AG04449 (cell line): ENCODE measurements around the gene EML1.

Experiments
- CTCF ChIA-PET: fragments of 350-600 bp; formaldehyde crosslinking; extraction: SDS; loops from one replicate; lab custom pipeline; 2021; ENCODE audit warnings: antibody characterized with exemption; lab: Yijun Ruan, JAX
- POLR2A ChIA-PET: fragments of 400-600, 350-600 bp; formaldehyde crosslinking; extraction: SDS; loops from one replicate; lab custom pipeline; 2020; ENCODE audit warnings: antibody characterized with exemption, inconsistent platforms; lab: Yijun Ruan, JAX
- DNase-seq: peaks from one replicate; pipeline ENCODE4 v3.0.0-alpha.2; 2010; ENCODE audit warnings: low read depth, low spot score
- H3K4me3 ChIP-seq: 2 replicates; pipeline ENCODE4 v1.5.1; 2011; ENCODE audit warnings: low read depth, mild to moderate bottlenecking, control low read depth, low read length
- CTCF ChIP-seq: IDR thresholded peaks from one replicate; pipeline ENCODE4 v1.5.1; 2011; ENCODE audit warnings: mild to moderate bottlenecking, moderate library complexity, low read length, control low read depth, inconsistent platforms; ENCODE audit not compliant: insufficient read depth; ENCODE audit errors: missing control alignments

The EML1 gene

GRCh38 chr14:99747582-99748330, 45.5 kb upstream of the EML1 start:
- ChIA-PET POLR2A (no interaction called here), CTCF (interaction anchor here (0.8 to 1.2 kb wide), 3 partner anchors 8 to 138 kb away, joined by 3 to 4 read pairs (median 3); no protein-coding TSS in a partner anchor)
- H3K4me3 ChIP-seq = no peak overlapping the region
- no peak for DNase-seq
- TF ChIP-seq CTCF = no peak

GRCh38 chr14:99748529-99748928, 44.7 kb upstream of the EML1 start:
- TF ChIP-seq CTCF = no peak
- ChIA-PET POLR2A (no interaction called here), CTCF (interaction anchor here (1.2 to 1.3 kb wide), 2 partner anchors 9 to 18 kb away, joined by 4 to 5 read pairs; no protein-coding TSS in a partner anchor)
- DNase-seq = no peak
- H3K4me3 ChIP-seq = no peak overlapping the region

- H3K4me3 ChIP-seq = no peak overlapping the region
- CTCF ChIA-PET = interaction anchor here (1.3 kb wide), 1 partner anchor 19 kb away, joined by 5 read pairs; no protein-coding TSS in a partner anchor
- DNase-seq = no peak
- TF ChIP-seq CTCF = peak; percentile 17
- POLR2A ChIA-PET = no interaction called here
Observed at GRCh38 chr14:99749142-99749541, 44.1 kb upstream of the EML1 start.

GRCh38 chr14:99749763-99750715, 43.2 kb upstream of the EML1 start:
- DNase-seq = no peak
- CTCF ChIA-PET = interaction anchor here (1.3 to 2.8 kb wide), 3 partner anchors 20 to 136 kb away, joined by 5 to 13 read pairs (median 9); no protein-coding TSS in a partner anchor
- POLR2A ChIA-PET = no interaction called here
- TF ChIP-seq CTCF = no peak
- no peak overlapping the region for H3K4me3 ChIP-seq

GRCh38 chr14:99750746-99751450, 42.3 kb upstream of the EML1 start:
- CTCF ChIA-PET = interaction anchor here (1.7 to 2.8 kb wide), 3 partner anchors 8 to 135 kb away, joined by 4 to 13 read pairs (median 9); no protein-coding TSS in a partner anchor
- POLR2A ChIA-PET = no interaction called here
- H3K4me3 ChIP-seq = no peak overlapping the region
- no peak for DNase-seq
- TF ChIP-seq CTCF = no peak
